ENCODE data around the gene TEX36.

The TEX36 gene, protein sequence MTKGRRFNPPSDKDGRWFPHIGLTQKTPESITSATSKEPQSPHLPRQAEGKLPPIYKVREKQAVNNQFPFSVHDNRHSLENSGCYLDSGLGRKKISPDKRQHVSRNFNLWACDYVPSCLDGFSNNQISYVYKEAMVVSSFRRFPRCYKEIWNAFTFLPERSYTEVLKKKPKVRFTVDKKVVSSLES

DNA sequence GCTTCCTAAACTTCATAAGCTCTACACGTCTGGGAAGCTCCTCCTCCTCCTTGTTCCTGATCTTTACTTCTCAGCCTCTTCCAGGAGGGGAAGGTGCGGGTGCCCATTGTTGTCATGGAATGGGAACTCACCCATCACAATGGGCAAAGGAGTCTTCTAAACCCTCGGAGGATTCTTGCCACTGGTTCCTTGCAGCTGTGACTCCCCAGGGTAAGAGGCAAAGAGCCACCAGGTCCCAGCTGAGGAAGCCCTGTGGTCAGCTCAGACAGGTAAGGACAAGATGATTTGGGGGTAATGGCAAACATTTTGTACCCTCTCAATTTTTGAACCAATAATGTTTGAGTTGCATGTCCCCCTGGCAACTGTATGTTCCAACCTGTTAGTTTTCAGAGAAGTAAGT, at the start of gene TEX36:
TEX36 (minus strand) TSS at position 101 of the 400 bp plus-strand sequence. CDS start 174 bp downstream, outside the sequence.
- TF ChIP-seq, protein P1, sequence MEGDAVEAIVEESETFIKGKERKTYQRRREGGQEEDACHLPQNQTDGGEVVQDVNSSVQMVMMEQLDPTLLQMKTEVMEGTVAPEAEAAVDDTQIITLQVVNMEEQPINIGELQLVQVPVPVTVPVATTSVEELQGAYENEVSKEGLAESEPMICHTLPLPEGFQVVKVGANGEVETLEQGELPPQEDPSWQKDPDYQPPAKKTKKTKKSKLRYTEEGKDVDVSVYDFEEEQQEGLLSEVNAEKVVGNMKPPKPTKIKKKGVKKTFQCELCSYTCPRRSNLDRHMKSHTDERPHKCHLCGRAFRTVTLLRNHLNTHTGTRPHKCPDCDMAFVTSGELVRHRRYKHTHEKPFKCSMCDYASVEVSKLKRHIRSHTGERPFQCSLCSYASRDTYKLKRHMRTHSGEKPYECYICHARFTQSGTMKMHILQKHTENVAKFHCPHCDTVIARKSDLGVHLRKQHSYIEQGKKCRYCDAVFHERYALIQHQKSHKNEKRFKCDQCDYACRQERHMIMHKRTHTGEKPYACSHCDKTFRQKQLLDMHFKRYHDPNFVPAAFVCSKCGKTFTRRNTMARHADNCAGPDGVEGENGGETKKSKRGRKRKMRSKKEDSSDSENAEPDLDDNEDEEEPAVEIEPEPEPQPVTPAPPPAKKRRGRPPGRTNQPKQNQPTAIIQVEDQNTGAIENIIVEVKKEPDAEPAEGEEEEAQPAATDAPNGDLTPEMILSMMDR (IDR thresholded peaks at IDR 0.05) = no peak

- TF ChIP-seq, protein P1 (IDR thresholded peaks at IDR 0.05) = no peak
Measured at GRCh38 chr10:125727436-125727835, 44.5 kb upstream of the TEX36 start.

- TF ChIP-seq, protein P1 (IDR thresholded peaks at IDR 0.05) = no peak
Measured at GRCh38 chr10:125726914-125727313, 44.0 kb upstream of the TEX36 start.

GRCh38 chr10:125722811-125723210, 39.8 kb upstream of the TEX36 start:
- TF ChIP-seq, protein P1 (IDR thresholded peaks at IDR 0.05) = no peak

- TF ChIP-seq, protein P1 (IDR thresholded peaks at IDR 0.05) = no peak
Measured at GRCh38 chr10:125721035-125721434, 38.1 kb upstream of the TEX36 start.

GRCh38 chr10:125720002-125720382, 37.0 kb upstream of the TEX36 start:
- TF ChIP-seq, protein P1 (IDR thresholded peaks at IDR 0.05) = no peak

GRCh38 chr10:125719173-125720001, 36.4 kb upstream of the TEX36 start, which contains the start of gene EDRF1:
Gene EDRF1 (plus strand): TSS chr10:125719709. CDS start chr10:125719808, 99 bp downstream.
- TF ChIP-seq, protein P1 (IDR thresholded peaks at IDR 0.05) = no peak

Measured in LNCAP (cell line).